GM21737 (cell line): ENCODE measurements around the gene SLITRK6.
"Not testable (repeated sequence)": the region's sequence is repeated elsewhere in the genome, so short reads cannot be mapped to it uniquely, and the experiment has no call there.

Source experiments
- ATAC-seq: cut with Tn5 transposase; IDR thresholded peaks from one replicate; pipeline ENCODE4 v1.9.1; 2021; ENCODE audit warnings: mild to moderate bottlenecking, moderate library complexity; ENCODE audit not compliant: unreplicated experiment

SLITRK6 gene, protein sequence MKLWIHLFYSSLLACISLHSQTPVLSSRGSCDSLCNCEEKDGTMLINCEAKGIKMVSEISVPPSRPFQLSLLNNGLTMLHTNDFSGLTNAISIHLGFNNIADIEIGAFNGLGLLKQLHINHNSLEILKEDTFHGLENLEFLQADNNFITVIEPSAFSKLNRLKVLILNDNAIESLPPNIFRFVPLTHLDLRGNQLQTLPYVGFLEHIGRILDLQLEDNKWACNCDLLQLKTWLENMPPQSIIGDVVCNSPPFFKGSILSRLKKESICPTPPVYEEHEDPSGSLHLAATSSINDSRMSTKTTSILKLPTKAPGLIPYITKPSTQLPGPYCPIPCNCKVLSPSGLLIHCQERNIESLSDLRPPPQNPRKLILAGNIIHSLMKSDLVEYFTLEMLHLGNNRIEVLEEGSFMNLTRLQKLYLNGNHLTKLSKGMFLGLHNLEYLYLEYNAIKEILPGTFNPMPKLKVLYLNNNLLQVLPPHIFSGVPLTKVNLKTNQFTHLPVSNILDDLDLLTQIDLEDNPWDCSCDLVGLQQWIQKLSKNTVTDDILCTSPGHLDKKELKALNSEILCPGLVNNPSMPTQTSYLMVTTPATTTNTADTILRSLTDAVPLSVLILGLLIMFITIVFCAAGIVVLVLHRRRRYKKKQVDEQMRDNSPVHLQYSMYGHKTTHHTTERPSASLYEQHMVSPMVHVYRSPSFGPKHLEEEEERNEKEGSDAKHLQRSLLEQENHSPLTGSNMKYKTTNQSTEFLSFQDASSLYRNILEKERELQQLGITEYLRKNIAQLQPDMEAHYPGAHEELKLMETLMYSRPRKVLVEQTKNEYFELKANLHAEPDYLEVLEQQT

DNA sequence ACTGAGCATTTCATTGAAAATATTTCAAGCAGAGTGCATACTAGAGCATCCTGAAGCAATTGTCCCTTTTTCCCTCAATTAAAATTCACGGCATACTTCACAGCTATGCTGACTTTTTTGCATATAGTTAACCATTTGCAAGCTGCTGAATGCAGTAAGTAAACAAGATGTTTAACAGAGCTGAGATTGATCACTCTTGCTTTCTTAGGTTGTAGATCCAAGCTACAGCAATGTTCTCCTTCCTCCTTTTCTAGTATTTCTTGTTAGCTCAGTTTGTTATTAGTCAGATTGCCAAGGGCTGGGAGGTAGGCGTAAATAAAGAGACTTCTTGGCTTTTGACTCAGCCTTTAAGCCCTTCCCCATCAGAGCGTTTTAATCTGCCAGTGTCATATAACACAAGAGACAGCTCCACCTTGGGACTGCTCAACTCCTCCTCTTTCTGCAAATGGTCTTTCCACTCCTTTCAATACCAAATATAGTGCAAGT is at the start of gene SLITRK6:
Gene SLITRK6, minus strand, starts transcription at position 323 of the 486 bp plus-strand sequence. CDS start 2,911 bp downstream, outside the sequence.
- no peak for ATAC-seq

DNA sequence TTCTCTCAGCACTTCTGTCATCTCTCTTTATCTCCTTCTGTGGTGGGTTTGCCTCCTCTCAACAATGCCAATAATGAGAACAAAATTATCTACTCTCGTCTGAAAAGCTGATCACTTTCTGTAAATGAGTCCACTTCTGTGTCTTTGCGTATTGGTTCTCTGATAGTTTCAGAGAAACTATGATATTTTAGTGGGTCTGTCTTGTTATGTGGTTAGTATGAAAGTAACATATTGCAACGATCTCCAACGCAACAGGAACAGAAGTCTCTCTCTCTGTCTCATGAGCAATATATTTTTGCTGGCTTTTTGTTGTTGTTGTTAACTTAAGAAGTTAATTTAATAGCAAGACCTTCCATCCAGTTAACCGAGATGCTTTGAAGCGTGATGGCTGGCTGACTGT is 47.8 kb upstream of the SLITRK6 start:
- no peak for ATAC-seq

DNA sequence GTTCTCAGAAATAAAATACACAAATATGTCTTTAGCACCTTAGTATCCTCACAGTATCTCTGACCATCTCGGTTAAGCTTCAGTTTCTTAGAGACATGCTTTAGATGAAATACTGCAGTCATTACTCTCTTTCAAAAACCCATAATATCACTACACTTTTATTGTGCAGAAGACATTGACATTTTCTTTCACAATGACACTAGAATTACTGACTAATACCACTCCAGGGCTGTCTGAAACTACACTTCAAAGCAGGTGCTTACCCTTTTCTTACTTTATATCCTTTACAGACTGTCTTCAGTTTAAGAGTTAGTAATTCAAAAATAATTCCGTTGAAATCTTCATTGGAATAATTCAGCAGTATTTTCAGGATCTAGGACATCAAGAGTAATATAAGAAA is 42.2 kb upstream of the SLITRK6 start:
- ATAC-seq, result no peak

DNA sequence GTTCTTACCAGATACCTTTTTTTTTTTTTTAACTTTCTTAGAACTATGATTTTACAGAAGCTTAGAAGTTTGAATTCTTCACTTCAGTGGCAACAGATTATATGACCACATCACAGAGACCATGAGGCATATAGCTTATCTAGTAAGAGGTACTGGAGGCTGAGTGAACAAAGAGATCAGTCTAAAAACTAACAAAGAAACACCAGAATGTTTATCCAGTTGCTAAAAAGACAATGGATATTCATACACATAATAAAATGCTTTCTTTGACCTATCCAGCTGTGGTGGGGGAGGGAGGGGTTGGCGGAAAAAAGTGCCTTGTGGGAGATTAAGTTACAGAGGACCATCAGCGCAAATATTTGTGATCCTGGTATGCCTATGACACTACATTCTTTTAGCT is 34.7 kb upstream of the SLITRK6 start:
- ATAC-seq, result no peak

DNA sequence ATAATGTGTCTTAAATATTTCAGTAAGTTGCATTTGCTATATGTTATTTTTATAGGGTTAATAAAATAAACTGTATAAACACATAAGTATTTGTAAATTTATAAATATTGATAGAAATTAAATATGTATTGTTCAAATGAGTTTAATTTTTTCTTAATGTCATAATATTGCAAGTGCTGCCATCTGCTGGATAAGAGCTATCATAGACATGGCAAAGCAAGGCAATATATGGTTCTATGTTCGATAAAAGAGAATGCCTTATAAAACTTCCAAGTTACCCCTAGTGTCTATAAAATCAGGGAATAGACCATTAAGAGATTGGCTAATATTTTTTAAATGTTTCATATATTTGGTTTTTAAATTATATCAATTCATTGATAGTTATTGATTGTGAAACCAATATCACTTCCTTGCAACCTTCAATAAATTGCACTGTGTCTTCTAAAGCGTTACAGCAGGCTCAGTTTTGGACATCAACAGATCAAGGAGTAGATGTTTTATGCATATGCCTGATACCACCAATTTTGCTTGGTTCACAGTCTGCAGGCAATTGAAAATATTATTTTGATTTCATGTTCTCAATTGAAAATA is 29.0 kb upstream of the SLITRK6 start:
- no peak for ATAC-seq

DNA sequence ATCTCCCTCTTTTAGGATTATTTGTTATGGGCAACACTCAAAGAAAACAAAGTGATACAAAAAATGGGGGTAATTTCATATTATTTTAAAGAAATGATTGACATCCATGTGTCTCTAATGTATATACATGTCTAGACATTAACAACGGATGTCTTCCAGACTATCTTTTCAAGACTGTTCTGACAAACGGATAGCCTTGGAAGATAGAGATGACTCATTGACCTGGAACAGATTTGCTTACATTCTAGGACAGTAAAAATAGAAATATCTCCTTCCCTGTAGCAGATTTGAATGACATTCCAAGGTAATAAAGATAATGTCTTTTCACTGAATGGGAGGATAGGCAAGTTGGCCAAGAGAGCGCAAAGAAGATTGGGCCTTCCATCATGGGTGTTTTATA is 26.2 kb upstream of the SLITRK6 start:
- ATAC-seq, result no peak

DNA sequence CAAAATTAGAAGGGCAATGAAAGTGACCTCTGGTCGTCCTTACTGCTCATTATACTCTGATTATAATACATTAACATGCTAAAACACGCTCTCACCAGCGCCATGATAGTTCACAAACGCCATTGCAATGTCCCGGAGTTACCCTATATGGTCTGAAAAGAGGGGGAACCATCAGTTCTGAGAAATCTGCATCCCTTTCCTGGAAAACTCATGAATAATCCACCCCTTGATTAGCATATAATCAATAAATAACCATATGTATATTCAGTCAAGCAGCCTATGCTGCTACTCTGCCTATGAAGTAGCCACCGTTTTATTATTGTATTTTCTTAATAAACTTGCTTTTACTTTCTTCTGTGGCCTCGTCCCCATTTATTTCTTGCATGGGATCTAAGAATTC is 24.6 kb upstream of the SLITRK6 start:
- no peak for ATAC-seq

DNA sequence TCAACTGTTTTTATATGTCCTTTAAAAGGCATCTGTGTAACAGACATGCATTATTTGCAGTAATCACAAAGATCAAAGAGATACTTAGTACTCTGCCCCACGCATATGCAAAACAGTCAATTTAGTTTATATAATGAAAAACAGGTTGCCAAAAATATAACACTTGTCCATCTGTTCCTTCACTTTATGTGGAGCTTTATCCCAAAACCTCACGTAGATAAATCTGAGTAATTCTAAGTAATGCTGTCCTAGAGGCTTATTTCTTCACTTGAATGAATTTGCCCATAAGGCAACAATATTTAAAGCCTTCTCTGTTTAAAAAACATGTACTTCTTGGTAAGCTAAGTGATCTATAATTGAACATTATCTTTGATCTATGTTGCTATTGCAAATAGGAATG is 20.3 kb upstream of the SLITRK6 start:
- ATAC-seq, result no peak

DNA sequence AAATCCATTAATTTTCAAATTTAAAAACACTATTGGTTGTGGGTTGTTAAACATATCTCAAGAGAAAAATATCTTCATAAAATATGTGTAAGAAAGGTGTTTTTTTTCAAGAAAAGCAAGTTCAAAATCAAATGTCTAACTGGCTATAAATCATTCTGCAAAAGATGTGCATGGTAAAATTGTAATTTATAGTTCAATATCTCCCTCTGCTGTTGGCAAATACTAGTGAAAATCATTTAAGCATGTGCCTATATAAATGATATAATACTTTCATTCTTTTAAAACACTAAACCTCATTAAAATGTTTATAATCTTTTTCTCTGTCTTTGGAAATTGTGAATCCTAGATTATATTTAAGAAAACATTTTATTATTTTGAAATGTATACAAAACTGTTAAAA is 17.2 kb upstream of the SLITRK6 start:
- no peak for ATAC-seq

DNA sequence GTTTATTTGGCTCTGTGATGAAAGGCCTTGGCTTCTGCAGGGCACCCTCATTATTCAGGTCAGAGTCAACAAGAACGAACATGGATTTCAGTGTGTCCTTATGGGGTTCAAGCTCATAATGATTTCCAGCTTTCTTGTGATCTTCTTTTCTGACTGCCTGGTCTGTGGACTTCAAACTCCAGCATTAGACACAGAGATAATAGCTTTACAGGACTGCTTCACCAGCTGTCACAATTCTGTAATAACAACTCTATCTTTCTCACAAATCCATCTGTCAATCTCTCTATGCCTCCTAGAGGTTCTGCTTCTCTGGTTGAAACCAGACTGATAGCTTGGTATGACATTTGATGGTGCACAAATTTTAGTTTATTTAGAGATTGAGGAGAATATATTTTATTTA is 13.1 kb upstream of the SLITRK6 start:
- ATAC-seq, result no peak

DNA sequence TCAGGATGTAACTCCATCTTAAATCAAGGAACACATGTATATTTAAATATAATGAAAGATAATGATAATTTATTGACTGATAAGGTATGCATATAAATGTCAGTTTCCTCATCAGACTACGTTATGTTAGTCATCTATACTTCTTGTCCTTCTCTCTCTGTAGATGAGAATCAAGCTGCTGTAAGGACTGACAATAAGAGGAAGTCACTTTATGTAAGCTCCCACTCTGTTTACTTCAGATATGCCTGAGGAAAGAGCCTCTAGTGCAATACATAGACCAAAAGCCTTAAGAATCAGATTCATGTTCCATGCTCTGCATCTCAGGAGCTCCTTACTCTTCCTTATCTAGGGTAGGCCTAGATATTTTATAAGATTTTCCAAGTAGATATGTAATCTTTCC is 9.6 kb upstream of the SLITRK6 start:
- no peak for ATAC-seq

DNA sequence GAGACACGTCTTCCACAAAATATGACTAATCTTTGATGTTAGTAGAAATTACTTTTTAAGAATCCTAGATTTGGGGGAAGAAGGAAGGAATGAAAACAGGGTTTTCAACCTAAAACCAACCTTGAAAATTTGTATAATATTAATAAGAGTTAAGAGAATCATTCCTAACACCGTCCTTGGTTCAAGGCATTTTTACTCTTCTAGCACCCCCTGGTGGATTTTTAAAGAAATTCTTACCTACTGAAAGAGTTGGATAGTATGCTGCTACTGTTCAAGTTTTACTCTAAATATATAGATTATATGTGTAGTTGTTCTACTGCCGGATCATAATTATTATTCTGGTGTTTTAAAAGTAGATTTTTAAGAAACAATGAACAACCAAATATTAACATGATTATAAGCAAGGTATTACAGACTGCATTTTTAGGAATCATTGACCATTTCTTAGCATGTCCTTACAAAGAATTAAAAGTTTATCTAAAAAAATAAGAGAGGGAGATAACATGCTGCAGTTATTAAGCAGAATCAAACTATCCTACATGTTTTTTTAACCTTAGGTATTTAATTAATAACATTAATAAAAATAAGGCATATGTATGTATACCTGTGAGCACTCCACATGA is 7.4 kb upstream of the SLITRK6 start:
- ATAC-seq, result no peak

DNA sequence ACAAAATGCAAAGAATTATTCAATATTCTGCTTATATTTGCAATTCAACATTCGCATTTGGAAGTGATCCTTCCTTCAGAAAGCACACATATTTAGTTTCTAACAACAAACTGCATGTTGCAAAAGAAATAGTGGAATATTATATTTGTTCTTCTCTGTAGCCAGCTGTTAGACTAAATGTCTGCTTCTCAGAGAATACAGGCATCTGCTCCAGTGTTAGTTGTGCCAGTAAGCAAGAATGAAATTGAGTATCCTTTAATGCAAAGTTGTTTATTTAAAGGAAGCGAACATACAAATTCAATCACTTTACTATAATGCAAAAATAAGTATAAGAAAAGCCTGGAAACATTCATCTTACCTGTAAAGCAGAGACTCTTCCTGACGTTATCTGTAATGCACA is 663 bp downstream of the SLITRK6 start:
- no peak for ATAC-seq

DNA sequence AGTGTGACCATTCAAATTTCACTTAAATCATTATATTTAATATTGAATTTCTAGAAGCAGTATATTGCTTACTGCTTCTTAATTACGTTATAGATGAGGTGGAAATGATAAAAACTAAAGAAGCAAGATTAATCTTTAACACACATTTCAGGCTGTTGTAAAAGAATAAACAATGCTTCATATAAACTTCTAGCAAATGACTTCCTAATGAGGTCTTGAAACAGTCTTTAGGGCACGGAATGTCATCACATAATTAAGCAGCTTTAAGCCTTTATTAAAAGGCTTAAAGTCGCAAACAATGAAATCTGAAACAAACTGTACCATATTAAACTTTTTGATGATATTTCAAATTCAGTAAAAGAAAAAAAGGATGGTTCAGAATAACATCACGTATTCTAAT is 1.9 kb downstream of the SLITRK6 start:
- no peak for ATAC-seq

DNA sequence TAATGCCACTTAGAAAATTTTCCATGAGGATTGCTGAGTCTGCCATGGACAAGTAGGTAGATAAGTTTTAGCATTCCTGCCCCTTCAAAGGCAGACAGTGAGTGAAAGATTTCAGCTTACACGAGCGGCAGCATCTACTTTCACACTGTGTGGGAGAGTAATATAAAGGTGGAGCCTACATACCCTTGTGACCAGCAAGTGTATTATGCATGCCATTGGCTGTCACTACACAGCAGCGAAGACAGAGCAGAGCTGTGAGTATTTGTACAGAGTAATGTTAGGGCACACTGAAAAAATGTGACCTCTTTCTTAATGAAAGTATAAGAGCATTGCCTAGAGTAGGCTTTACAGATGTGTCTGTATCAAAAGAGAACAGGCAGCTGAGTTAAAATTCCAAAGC is 14.0 kb downstream of the SLITRK6 start:
- no peak for ATAC-seq

DNA sequence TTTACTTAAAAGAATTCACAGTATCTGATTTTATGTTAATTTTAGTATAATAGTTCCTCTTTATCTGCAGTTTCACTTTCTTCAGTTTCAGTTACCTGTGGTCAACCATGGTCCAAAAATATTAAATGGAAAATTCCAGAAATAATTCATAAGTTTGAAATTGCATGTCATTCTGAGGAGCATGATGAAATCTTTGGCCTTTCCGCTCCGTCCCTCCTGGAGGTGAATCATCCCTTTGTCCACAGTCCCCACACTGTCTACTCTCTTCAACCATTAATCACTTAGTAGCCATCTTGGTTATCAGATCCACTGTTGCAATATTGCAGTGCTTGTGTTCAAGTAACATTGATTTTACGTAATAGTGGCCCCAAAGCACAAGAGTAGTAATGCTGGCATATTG is 26.9 kb downstream of the SLITRK6 start:
- no peak for ATAC-seq

DNA sequence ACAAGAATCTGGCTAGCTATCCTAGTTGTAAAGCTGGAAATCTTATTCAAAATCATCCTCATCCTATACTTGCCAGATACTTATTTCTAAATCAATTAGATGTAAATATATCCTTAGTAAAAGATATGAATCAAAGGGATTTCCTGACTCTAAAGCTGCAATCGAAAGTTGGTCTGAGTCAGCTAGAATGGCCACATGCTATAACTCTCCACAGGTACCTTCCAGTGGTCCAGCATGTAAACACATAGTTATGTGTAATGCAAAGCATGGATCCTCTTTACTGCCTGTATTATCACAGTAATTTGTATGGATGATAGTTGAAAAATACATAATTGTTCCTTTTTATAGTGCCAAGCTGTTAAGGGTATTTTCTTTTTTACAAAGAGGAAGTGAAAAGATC is 27.4 kb downstream of the SLITRK6 start:
- ATAC-seq, result no peak

DNA sequence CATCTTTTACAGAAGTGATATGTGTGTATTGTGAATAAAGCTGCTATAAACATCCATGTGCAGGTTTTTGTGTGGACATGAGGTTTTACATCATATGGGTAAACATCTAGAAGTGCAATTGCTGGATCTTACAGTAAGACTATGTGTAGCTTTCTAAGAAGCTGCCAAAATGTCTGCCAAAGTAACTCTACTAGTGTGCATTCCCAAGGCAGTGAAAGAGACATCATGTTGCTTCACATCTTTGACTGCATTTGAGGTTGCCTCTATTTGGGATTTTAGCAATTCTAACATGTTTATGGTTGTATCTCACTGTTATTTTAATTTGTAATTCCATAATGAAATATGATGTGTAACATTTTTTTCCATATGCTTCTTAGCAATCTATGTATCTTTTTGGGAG is 30.3 kb downstream of the SLITRK6 start:
- ATAC-seq, result no peak

DNA sequence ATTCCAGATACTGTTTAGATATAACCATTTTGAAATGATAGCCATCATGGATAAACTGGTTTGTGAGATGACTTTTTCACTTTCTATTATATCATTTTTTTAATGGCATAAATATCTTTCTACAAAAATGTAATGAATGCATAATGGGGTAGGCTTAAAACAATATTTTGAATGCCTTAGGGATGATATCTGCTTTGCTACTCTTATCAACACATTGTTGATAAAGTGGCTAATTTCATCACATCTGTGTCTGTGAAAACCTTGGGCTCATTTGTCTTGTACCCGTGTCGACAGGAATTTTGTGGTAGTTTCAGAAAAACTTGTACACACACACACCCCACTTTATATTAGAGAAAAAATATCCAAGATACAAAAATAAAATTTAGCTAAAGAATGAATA is 44.1 kb downstream of the SLITRK6 start:
- no peak for ATAC-seq

DNA sequence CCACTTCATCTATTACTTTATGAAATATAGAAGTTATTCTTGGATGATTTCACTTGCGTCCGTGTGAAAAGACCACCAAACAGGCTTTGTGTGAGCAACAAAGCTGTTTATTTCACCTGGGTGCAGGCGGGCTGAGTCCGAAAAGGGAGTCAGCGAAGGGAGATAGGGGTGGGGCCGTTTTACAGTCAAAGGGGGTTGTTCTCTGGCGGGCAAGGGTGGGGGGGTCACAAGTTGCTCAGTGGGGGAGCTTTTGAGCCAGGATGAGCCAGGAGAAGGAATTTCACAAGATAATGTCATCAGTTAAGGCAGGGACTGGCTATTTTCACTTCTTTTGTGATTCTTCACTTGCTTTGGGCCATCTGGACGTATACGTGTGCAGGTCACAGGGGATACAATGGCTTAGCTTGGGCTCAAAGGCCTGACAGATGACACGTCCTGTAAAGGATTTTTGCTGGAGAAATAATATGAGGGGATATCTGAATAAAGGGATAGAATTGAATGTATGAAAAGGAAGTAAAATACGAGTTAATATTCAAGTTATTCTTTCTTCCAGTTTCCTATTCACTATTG is 55.9 kb downstream of the SLITRK6 start:
- ATAC-seq, result not testable (repeated sequence)
